ENCODE data around the gene CAB39. TPM values are rescaled to one million over a fixed set of nuclear protein-coding genes. Genes with fewer than 3 reads are reported as not detected.

Gene CAB39
- total and polyA plus RNA-seq, 2 donors (not counting 3 experiments of a cell fraction or from before 2014, with no cell fraction given) = 25.7 to 53.7 TPM

DNA sequence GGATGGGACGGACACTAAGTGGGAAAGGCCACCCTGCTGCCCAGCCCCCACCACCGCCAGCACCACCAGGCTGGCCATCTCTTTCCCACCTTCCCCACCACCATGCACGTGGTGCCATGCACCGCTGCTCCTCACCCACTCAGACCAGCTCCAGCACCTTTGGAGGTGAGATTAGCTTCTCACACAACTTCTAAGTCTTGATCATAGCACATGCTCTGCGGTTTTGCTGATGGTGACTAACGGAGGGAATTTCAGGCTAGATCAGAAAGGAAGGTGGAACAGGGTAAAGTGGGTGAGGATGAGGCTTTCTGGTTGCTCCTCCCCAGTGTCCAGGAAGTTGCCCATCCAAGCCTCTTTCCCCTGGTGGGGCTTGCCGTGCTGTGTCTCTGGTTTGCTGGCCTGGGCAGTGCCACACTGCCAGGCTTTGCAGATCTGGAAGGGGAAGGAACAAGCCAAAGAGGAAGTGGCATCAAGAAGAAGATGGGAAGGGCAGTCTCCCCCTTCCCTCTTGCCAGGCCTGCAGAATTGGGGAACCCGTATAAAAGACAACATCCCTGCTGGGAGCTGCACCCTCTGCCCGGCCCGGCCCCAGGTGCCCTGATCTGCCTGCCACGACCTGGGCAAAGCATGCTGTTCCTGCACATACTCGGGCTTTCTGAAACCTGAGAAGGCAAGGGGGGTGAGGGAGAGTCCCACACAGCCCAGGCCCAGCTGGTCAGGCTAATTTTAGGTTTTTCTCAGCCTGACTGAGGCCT lies 44.3 kb upstream of the CAB39 start:
- H3K9me1 ChIP-seq (replicated peaks; ENCODE audit: control insufficient read depth, extremely low read depth, insufficient read depth, low read length) = no peaks in the 10 kb centered on the region
- H3K4me2 ChIP-seq (ENCODE audit: insufficient read depth, low read length) = no peak overlapping the region
- H4K20me1 ChIP-seq (replicated peaks; ENCODE audit: control insufficient read depth, extremely low read depth, insufficient read depth, low read length) = no peaks in the 10 kb centered on the region
- no peak overlapping the region for H3K9ac ChIP-seq (replicated peaks; ENCODE audit: extremely low read depth, insufficient read depth, low read length)
- H3K4me3 ChIP-seq (replicated peaks in 1 of 3; ENCODE audit: insufficient read depth in 1 of 3, low read depth in 1 of 3, low read length in 3 of 3) = no peak overlapping the region
- no peaks in the 10 kb centered on the region for H3K36me3 ChIP-seq (ENCODE audit: control insufficient read depth in 2 of 2, extremely low read depth in 1 of 2, insufficient read depth in 2 of 2, low read length in 2 of 2)
- TF ChIP-seq GATA2 (IDR thresholded peaks at IDR 0.05; ENCODE audit: insufficient read depth, insufficient read length, low read depth, low read length) (no peak), POLR2AphosphoS5 (IDR thresholded peaks at IDR 0.05; ENCODE audit: insufficient read depth, low read depth, low read length) (no peak), EZH2 (IDR thresholded peaks at IDR 0.05; ENCODE audit: borderline replicate concordance, low read depth, low read length, severe bottlenecking) (no peak), MYC (IDR thresholded peaks at IDR 0.05; ENCODE audit: low read depth, low read length) (no peak), JUN (IDR thresholded peaks at IDR 0.05; ENCODE audit: borderline replicate concordance, insufficient read depth, insufficient read length, low read depth) (no peak), POLR2A (IDR thresholded peaks at IDR 0.05; ENCODE audit: low read depth, low read length) (no peak), FOS (IDR thresholded peaks at IDR 0.05; ENCODE audit: borderline replicate concordance, insufficient read depth, low read length) (no peak)
- TF ChIP-seq, protein P1, sequence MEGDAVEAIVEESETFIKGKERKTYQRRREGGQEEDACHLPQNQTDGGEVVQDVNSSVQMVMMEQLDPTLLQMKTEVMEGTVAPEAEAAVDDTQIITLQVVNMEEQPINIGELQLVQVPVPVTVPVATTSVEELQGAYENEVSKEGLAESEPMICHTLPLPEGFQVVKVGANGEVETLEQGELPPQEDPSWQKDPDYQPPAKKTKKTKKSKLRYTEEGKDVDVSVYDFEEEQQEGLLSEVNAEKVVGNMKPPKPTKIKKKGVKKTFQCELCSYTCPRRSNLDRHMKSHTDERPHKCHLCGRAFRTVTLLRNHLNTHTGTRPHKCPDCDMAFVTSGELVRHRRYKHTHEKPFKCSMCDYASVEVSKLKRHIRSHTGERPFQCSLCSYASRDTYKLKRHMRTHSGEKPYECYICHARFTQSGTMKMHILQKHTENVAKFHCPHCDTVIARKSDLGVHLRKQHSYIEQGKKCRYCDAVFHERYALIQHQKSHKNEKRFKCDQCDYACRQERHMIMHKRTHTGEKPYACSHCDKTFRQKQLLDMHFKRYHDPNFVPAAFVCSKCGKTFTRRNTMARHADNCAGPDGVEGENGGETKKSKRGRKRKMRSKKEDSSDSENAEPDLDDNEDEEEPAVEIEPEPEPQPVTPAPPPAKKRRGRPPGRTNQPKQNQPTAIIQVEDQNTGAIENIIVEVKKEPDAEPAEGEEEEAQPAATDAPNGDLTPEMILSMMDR (IDR thresholded peaks at IDR 0.05; ENCODE audit: extremely low read depth in 1 of 2, insufficient read depth in 1 of 2, low read depth in 1 of 2, low read length in 2 of 2) = no peak
- TF ChIP-seq, protein P2, sequence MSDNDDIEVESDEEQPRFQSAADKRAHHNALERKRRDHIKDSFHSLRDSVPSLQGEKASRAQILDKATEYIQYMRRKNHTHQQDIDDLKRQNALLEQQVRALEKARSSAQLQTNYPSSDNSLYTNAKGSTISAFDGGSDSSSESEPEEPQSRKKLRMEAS (IDR thresholded peaks at IDR 0.05; ENCODE audit: insufficient read depth, insufficient read length) = no peak
- FAIRE-seq (no peak), DNase-seq (ENCODE audit: low read depth, low spot score) (no peak)
- no peak overlapping the region for H3K27ac ChIP-seq (ENCODE audit: insufficient read depth, low read depth, low read length)
- H2AFZ ChIP-seq (ENCODE audit: low read depth, low read length) = no peak overlapping the region
- H3K4me1 ChIP-seq (ENCODE audit: control insufficient read depth, extremely low read depth, insufficient read depth, low read length) = no peaks in the 10 kb centered on the region
- no peaks in the 10 kb centered on the region for H3K79me2 ChIP-seq (ENCODE audit: control insufficient read depth, insufficient read depth, low read length)
- H3K27me3 ChIP-seq (ENCODE audit: control insufficient read depth in 2 of 2, insufficient read depth in 2 of 2, low read length in 2 of 2) = no peaks in the 10 kb centered on the region
- BruUV-seq (replicated peaks) = no TSS peak
- no peaks in the 10 kb centered on the region for H3K9me3 ChIP-seq (replicated peaks; ENCODE audit: control insufficient read depth, insufficient read depth, low read length)
- dilution Hi-C loops (cut with MboI; ENCODE audit: extremely low pct_ligation_motif_present, low sequenced_read_pairs) (no loop called here), intact Hi-C loops (cut with micrococcal nuclease) (no loop called here)
- CTCF ChIA-PET = interaction anchor here (1.9 kb wide), 1 partner anchor 17 kb away, joined by 4 read pairs; no protein-coding TSS in a partner anchor
- POLR2A ChIA-PET = interaction anchor here (0.5 kb wide), 1 partner anchor 365 kb away, joined by 3 read pairs; no protein-coding TSS in a partner anchor

Measured in endothelial cell of umbilical vein (primary cell).